ENCODE measurements around the gene FOXB2.
"Not testable (repeated sequence)": the region's sequence is repeated elsewhere in the genome, so short reads cannot be mapped to it uniquely, and the experiment has no call there.

The FOXB2 gene

DNA sequence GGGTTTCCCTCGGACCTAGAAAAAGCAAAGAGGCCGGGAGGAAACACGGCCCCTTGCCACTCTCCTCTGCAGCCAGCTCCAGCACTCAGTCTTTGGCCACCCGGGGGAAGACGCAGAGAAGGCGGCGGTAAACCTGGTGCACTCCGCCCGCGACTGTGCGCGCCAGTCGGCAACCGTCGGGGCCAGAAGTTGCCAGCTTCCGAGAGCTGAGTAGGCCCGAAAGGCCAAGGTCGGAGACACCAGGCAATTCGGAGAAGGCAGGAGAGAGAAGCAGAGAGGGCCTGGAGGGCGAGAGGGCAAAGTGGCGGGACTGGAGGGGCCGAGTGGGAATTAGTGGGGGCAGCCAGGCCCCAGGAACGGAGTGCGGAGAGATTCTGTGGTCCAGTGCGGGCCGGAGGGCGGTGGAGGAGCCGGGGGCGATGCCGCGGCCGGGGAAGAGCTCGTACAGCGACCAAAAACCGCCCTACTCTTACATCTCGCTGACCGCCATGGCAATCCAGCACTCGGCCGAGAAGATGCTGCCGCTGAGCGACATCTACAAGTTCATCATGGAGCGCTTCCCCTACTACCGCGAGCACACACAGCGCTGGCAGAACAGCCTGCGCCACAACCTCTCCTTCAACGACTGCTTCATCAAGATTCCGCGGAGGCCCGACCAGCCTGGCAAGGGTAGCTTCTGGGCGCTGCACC lies at the start of gene FOXB2:
TSS of gene FOXB2 (plus strand) at position 420 of the 690 bp plus-strand sequence. CDS start at position 420, 0 bp downstream.
- ChIA-PET CTCF (interaction anchor here (0.6 to 1.1 kb wide), 3 partner anchors 9 to 14 kb away, joined by 3 read pairs; no protein-coding TSS in a partner anchor), POLR2A (ENCODE audit: low non-redundant PET) (no interaction called here)
- no peak within 1 kb of the TSS for H3K27ac ChIP-seq
- TF ChIP-seq, protein P1, sequence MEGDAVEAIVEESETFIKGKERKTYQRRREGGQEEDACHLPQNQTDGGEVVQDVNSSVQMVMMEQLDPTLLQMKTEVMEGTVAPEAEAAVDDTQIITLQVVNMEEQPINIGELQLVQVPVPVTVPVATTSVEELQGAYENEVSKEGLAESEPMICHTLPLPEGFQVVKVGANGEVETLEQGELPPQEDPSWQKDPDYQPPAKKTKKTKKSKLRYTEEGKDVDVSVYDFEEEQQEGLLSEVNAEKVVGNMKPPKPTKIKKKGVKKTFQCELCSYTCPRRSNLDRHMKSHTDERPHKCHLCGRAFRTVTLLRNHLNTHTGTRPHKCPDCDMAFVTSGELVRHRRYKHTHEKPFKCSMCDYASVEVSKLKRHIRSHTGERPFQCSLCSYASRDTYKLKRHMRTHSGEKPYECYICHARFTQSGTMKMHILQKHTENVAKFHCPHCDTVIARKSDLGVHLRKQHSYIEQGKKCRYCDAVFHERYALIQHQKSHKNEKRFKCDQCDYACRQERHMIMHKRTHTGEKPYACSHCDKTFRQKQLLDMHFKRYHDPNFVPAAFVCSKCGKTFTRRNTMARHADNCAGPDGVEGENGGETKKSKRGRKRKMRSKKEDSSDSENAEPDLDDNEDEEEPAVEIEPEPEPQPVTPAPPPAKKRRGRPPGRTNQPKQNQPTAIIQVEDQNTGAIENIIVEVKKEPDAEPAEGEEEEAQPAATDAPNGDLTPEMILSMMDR (conservative IDR thresholded peaks at IDR 0.05; ENCODE audit: low read depth) = no peak
- no peak for DNase-seq (ENCODE audit: low spot score)

- no peak overlapping the region for H3K27ac ChIP-seq
- POLR2A ChIA-PET (ENCODE audit: low non-redundant PET) = no interaction called here
- TF ChIP-seq, protein P1 (conservative IDR thresholded peaks at IDR 0.05; ENCODE audit: low read depth) = no peak
- CTCF ChIA-PET = no interaction called here
- no peak for DNase-seq (ENCODE audit: low spot score)
These were observed 49.7 kb upstream of the FOXB2 start for GRCh38 chr9:76969716-76970115.

GRCh38 chr9:76978831-76979230 lies 40.6 kb upstream of the FOXB2 start:
- H3K27ac ChIP-seq; POLR2A ChIA-PET (ENCODE audit: low non-redundant PET); DNase-seq (ENCODE audit: low spot score): not testable (repeated sequence)
- CTCF ChIA-PET = interaction anchor here (0.6 kb wide), 1 partner anchor 11 kb away, joined by 4 read pairs; no protein-coding TSS in a partner anchor

- no peak overlapping the region for H3K27ac ChIP-seq
- CTCF ChIA-PET = interaction anchor here (0.9 kb wide), 1 partner anchor 170 kb away, joined by 3 read pairs; no protein-coding TSS in a partner anchor
- TF ChIP-seq, protein P1 (conservative IDR thresholded peaks at IDR 0.05; ENCODE audit: low read depth) = no peak
- POLR2A ChIA-PET (ENCODE audit: low non-redundant PET) = no interaction called here
- no peak for DNase-seq (ENCODE audit: low spot score)
These were observed 38.9 kb upstream of the FOXB2 start for GRCh38 chr9:76980566-76980965.

DNA sequence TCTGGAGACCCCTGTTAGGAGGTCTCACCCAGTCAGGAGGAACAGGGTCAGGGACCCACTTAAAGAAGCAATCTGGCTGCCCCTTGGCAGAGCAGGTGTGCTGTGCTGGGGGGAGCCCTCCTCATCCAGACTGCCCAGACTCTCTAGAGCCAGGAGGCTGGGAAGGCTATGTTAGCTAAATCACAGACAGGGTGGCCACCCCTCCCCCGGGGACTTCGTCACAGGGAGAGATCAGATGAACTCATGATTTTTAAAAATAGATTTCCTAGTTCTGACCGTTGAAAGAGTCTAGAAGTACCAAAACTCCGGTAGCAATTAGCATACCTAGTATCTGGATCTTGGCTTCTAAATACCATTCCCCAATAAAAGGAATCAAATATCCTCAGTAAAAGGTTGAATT lies 35.0 kb upstream of the FOXB2 start:
- CTCF ChIA-PET = no interaction called here
- H3K27ac ChIP-seq = no peak overlapping the region
- no peak for DNase-seq (ENCODE audit: low spot score)
- POLR2A ChIA-PET (ENCODE audit: low non-redundant PET) = no interaction called here
- TF ChIP-seq, protein P1 (conservative IDR thresholded peaks at IDR 0.05; ENCODE audit: low read depth) = no peak

- no peak overlapping the region for H3K27ac ChIP-seq
- TF ChIP-seq, protein P1 (conservative IDR thresholded peaks at IDR 0.05; ENCODE audit: low read depth) = no peak
- no peak for DNase-seq (ENCODE audit: low spot score)
- ChIA-PET CTCF (interaction anchor here (0.6 to 3.1 kb wide), 2 partner anchors 174 to 539 kb away, joined by 6 to 39 read pairs; no protein-coding TSS in a partner anchor), POLR2A (ENCODE audit: low non-redundant PET) (no interaction called here)
These were observed 33.9 kb upstream of the FOXB2 start for GRCh38 chr9:76985581-76985980.

DNA sequence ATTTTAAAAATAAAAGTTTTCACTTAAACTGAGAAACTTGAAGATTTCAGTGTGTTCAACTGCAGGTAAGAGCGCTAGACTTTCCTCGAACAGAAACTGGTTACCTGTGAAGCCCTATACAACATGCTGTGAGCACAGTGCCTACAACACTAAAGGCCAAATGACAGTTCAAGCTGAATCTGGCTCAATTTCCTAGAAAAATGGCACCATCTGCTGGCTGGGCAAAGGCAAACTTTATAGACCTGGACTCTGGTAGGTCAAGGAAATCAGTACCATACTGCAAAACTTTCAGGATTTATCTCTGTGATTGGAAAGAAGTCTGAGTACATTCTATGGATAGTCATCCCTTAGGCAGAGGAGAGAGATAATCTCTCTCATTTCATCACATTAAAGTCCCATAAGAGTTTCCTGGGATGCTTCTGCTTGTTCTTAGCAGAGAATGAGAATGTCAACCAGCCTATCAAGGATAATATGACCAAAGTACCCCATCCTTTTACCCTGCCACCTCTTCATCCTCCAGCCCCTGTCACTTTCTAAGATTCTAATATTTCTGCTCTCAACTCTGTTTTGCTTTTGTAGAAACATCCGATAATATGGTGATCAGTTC lies 31.8 kb upstream of the FOXB2 start:
- ChIA-PET CTCF (interaction anchor here (0.6 to 3.1 kb wide), 13 partner anchors 11 to 783 kb away, joined by 3 to 39 read pairs (median 3); no protein-coding TSS in a partner anchor), POLR2A (ENCODE audit: low non-redundant PET) (no interaction called here)
- peak; percentile 46 for DNase-seq (ENCODE audit: low spot score)
- TF ChIP-seq, protein P1 (conservative IDR thresholded peaks at IDR 0.05; ENCODE audit: low read depth) = no peak
- no peak overlapping the region for H3K27ac ChIP-seq

All from RWPE1 (cell line).